ENCODE data around the gene MBNL1.

- TF ChIP-seq CTCF (IDR thresholded peaks at IDR 0.05) (no peak), POLR2A (IDR thresholded peaks at IDR 0.05) (no peak)
These were observed 66.5 kb downstream of the MBNL1 start for GRCh38 chr3:152335273-152335672.

Measured in testis (tissue), 2 donors.